Mucosa of rectum (tissue), 2 donors: ENCODE data around the gene SSTR1.

ENCODE experiments used
- H3K27ac ChIP-seq, 2 donors: one replicate each; pipeline ENCODE4 v1.7.0; 2013; ENCODE audit warnings: inconsistent platforms in 2 of 2, low read depth in 2 of 2, low read length in 2 of 2
- H3K27me3 ChIP-seq, 2 donors: one replicate each; pipeline ENCODE4 v1.7.0; 2013; ENCODE audit warnings: low read length in 2 of 2; ENCODE audit not compliant: control insufficient read depth in 2 of 2, insufficient read depth in 2 of 2
- H3K36me3 ChIP-seq, 2 donors: one replicate each; pipeline ENCODE4 v1.7.0; 2013; ENCODE audit warnings: low read length in 2 of 2; ENCODE audit not compliant: control insufficient read depth in 2 of 2, insufficient read depth in 2 of 2
- H3K4me1 ChIP-seq, 2 donors: one replicate each; pipeline ENCODE4 v1.7.0; 2013; ENCODE audit warnings: low read length in 2 of 2, mild to moderate bottlenecking in 1 of 2; ENCODE audit not compliant: control insufficient read depth in 2 of 2, insufficient read depth in 2 of 2
- H3K4me3 ChIP-seq, 2 donors: one replicate each; pipeline ENCODE4 v1.7.0; 2013; ENCODE audit warnings: low read length in 2 of 2
- H3K9ac ChIP-seq, 2 donors: one replicate each; pipeline ENCODE4 v1.7.0; 2013; ENCODE audit warnings: low read length in 2 of 2, low read depth in 1 of 2, mild to moderate bottlenecking in 1 of 2
- H3K9me3 ChIP-seq, 2 donors: one replicate each; pipeline ENCODE4 v1.7.0; 2013; ENCODE audit warnings: low read length in 2 of 2; ENCODE audit not compliant: control insufficient read depth in 2 of 2
- donor health status: healthy.
- donor health status: Normal muscosa, but diverticular disease.

Gene SSTR1

DNA sequence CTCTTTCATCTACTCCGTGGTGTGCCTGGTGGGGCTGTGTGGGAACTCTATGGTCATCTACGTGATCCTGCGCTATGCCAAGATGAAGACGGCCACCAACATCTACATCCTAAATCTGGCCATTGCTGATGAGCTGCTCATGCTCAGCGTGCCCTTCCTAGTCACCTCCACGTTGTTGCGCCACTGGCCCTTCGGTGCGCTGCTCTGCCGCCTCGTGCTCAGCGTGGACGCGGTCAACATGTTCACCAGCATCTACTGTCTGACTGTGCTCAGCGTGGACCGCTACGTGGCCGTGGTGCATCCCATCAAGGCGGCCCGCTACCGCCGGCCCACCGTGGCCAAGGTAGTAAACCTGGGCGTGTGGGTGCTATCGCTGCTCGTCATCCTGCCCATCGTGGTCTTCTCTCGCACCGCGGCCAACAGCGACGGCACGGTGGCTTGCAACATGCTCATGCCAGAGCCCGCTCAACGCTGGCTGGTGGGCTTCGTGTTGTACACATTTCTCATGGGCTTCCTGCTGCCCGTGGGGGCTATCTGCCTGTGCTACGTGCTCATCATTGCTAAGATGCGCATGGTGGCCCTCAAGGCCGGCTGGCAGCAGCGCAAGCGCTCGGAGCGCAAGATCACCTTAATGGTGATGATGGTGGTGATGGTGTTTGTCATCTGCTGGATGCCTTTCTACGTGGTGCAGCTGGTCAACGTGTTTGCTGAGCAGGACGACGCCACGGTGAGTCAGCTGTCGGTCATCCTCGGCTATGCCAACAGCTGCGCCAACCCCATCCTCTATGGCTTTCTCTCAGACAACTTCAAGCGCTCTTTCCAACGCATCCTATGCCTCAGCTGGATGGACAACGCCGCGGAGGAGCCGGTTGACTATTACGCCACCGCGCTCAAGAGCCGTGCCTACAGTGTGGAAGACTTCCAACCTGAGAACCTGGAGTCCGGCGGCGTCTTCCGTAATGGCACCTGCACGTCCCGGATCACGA, 2.2 kb downstream of the SSTR1 start:
- H3K4me1 ChIP-seq: peaks cover 15 to 19% of the 10 kb centered on the region in 2 donors
- no peaks in the 10 kb centered on the region for H3K9me3 ChIP-seq
- H3K27me3 ChIP-seq: peaks cover 0 to 3% of the 10 kb centered on the region in 2 donors
- H3K27ac ChIP-seq: peak overlapping the region; percentile 89 to 95
- H3K4me3 ChIP-seq: peak overlapping the region; percentile 70 to 86
- peak overlapping the region; percentile 41 to 68 for H3K9ac ChIP-seq
- no peaks in the 10 kb centered on the region for H3K36me3 ChIP-seq

DNA sequence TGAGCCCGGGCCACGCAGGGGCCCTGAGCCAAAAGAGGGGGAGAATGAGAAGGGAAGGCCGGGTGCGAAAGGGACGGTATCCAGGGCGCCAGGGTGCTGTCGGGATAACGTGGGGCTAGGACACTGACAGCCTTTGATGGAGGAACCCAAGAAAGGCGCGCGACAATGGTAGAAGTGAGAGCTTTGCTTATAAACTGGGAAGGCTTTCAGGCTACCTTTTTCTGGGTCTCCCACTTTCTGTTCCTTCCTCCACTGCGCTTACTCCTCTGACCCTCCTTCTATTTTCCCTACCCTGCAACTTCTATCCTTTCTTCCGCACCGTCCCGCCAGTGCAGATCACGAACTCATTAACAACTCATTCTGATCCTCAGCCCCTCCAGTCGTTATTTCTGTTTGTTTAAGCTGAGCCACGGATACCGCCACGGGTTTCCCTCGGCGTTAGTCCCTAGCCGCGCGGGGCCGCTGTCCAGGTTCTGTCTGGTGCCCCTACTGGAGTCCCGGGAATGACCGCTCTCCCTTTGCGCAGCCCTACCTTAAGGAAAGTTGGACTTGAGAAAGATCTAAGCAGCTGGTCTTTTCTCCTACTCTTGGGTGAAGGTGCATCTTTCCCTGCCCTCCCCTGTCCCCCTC, 3.0 kb downstream of the SSTR1 start:
- no peaks in the 10 kb centered on the region for H3K36me3 ChIP-seq
- H3K27ac ChIP-seq: no peak overlapping the region
- no peaks in the 10 kb centered on the region for H3K9me3 ChIP-seq
- peaks cover 15 to 19% of the 10 kb centered on the region in 2 donors for H3K4me1 ChIP-seq
- H3K27me3 ChIP-seq: peaks cover 0 to 3% of the 10 kb centered on the region in 2 donors
- peak overlapping the region; percentile 47 to 52 for H3K4me3 ChIP-seq
- no peak overlapping the region for H3K9ac ChIP-seq

DNA sequence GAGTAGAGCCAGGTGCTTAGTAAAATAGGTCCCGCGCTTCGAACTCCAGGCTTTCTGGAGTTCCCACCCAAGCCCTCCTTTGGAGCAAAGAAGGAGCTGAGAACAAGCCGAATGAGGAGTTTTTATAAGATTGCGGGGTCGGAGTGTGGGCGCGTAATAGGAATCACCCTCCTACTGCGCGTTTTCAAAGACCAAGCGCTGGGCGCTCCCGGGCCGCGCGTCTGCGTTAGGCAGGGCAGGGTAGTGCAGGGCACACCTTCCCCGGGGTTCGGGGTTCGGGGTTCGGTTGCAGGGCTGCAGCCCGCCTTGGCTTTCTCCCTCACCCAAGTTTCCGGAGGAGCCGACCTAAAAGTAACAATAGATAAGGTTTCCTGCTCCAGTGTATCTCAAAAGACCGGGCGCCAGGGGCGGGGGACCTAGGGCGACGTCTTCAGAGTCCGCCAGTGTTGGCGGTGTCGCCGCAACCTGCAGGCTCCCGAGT, 3.6 kb downstream of the SSTR1 start:
- Histone ChIP-seq H3K4me3 (peak overlapping the region in 1 of 2 donors; percentile 22), H3K27ac (no peak overlapping the region), H3K9ac (no peak overlapping the region), H3K27me3 (peaks cover 0 to 3% of the 10 kb centered on the region in 2 donors), H3K4me1 (peaks cover 15 to 19% of the 10 kb centered on the region in 2 donors), H3K36me3 (no peaks in the 10 kb centered on the region), H3K9me3 (no peaks in the 10 kb centered on the region)

DNA sequence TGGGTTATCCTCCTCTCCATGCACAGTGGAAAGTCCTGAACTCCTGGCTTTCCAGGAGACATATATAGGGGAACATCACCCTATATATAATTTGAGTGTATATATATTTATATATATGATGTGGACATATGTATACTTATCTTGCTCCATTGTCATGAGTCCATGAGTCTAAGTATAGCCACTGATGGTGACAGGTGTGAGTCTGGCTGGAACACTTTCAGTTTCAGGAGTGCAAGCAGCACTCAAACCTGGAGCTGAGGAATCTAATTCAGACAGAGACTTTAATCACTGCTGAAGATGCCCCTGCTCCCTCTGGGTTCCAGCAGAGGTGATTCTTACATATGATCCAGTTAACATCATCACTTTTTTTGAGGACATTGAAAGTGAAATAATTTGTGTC, 4.4 kb downstream of the SSTR1 start:
- Histone ChIP-seq H3K4me3 (no peak overlapping the region), H3K27me3 (peaks cover 0 to 3% of the 10 kb centered on the region in 2 donors), H3K27ac (no peak overlapping the region), H3K9ac (no peak overlapping the region), H3K36me3 (no peaks in the 10 kb centered on the region), H3K4me1 (peaks cover 15 to 17% of the 10 kb centered on the region in 2 donors), H3K9me3 (no peaks in the 10 kb centered on the region)

DNA sequence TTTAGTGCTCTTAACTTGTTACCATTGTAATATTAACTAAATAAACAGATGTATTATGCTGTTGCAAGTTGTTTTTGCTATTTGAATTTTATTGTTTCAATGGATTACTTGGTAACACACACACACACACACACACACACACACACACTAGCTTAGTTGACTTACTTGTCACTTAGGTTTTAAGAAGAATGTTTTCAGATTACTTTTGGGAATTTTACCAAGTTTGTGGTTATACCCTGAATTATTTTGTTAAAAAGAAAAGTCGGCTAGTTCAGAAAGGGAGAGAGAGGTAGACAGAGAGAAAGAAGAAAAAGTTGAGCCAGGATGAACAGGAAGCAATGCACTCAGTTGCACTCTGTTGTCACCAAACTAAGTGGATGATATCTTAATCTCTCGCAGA, 5.3 kb downstream of the SSTR1 start:
- Histone ChIP-seq H3K9ac (no peak overlapping the region), H3K27me3 (peaks cover 0 to 3% of the 10 kb centered on the region in 2 donors)

DNA sequence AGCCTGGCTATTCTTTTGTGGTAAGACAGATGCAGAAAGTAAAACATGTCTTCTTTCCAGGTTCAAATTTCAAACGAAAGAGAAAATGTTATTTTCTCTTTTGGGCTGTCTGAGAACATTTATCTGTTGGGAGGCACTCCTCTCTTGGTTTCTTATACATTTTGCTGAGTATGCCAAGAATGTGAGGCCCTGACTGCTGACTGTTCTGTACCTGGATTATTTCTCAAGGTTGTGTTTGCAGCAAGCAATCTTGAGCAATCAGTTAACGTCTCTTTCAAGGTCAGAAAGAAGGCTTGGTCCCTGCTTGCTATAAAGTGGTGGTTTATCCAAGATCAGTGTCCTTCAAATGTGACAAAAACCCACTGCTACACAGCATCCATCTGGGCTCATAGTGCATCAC, 9.8 kb downstream of the SSTR1 start:
- no peak overlapping the region for H3K27ac ChIP-seq
- H3K27me3 ChIP-seq: no peaks in the 10 kb centered on the region
- H3K4me1 ChIP-seq: no peaks in the 10 kb centered on the region
- no peaks in the 10 kb centered on the region for H3K9me3 ChIP-seq
- H3K4me3 ChIP-seq: no peak overlapping the region
- H3K36me3 ChIP-seq: no peaks in the 10 kb centered on the region
- H3K9ac ChIP-seq: no peak overlapping the region

More for the DNA sequence above, 5.3 kb downstream of the SSTR1 start:
- Histone ChIP-seq H3K27ac (no peak overlapping the region), H3K36me3 (no peaks in the 10 kb centered on the region), H3K9me3 (no peaks in the 10 kb centered on the region), H3K4me3 (no peak overlapping the region), H3K4me1 (peaks cover 12 to 15% of the 10 kb centered on the region in 2 donors)

DNA sequence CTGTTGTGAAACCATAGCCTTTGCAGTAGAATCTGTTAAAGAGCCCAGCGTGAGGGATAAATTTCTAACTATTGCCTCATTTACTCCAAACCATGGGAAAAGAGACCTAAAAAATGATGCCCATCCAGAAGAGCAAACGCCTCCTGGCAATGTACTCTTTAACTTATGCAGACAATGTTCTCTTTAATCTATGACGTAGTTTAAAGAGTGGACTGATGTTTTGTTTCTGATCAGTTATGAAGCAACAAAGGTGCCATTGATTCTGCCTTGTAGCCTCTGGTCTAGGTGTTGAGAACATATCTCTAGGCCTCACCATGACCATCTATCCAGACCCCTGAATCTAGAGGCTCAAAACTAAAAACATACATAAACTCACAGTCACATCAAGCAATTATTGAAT, 13.4 kb downstream of the SSTR1 start:
- H3K27ac ChIP-seq: no peak overlapping the region
- H3K4me1 ChIP-seq: no peaks in the 10 kb centered on the region
- H3K27me3 ChIP-seq: no peaks in the 10 kb centered on the region
- H3K4me3 ChIP-seq: no peak overlapping the region
- no peak overlapping the region for H3K9ac ChIP-seq
- H3K36me3 ChIP-seq: no peaks in the 10 kb centered on the region
- H3K9me3 ChIP-seq: no peaks in the 10 kb centered on the region

DNA sequence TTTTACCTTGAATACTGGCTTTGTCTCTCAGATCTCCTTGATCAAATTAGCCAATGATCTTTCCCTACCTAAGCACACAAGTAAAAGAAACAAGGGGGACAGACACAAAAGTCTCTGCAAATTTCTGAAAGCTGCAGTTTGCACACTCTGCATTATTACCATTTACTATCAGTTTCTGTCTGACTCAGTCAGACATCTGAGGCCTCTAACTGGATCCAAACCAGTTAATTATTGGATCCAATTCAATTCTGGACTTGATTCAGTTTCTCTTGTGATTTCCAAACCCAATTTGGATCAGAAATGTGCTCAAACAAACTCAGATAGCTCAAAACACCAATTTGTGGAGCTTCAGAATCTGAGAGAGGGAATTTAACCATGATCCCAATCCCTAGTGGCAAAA, 16.6 kb downstream of the SSTR1 start:
- H3K4me1 ChIP-seq: no peaks in the 10 kb centered on the region
- no peak overlapping the region for H3K27ac ChIP-seq
- no peaks in the 10 kb centered on the region for H3K36me3 ChIP-seq
- no peaks in the 10 kb centered on the region for H3K9me3 ChIP-seq
- no peak overlapping the region for H3K4me3 ChIP-seq
- no peaks in the 10 kb centered on the region for H3K27me3 ChIP-seq
- no peak overlapping the region for H3K9ac ChIP-seq

DNA sequence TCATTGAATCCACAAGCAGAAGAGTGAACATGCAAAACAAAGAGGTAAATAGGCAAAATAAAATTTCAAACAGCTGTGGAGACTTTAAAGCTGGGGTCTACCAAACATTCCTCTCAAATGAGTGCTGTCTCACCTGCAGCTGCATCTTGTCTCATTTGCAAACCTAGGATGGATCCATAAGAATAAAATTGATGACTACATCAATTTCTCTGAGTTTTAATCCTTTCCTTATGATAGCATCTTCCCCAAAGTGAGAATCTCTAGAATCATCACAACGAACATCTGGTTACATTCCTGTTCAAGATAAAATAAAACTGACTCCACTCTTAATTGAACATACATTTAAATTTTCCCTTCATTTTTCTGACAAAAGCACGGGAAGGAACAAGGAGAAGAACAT, 18.2 kb downstream of the SSTR1 start:
- H3K4me3 ChIP-seq: no peak overlapping the region

DNA sequence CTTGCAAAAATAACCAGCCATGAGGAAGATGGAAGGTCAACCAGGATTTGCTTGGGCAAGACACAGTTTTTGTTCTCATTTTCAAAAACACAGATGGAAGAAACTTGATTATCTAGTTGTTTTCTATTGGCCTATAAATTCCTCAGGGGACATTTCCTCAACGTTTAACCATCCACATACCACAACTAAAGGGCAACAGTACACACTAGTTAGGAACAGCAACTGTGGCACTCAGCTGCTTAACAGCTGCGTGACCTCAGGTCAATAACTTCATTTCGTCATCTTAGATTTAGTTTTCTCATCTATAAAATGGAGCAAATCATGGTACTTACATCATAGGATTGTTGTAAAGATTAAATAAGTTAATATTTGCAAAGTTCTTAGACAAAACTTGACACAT, 18.7 kb downstream of the SSTR1 start:
- Histone ChIP-seq H3K36me3 (no peaks in the 10 kb centered on the region), H3K27me3 (no peaks in the 10 kb centered on the region), H3K27ac (no peak overlapping the region), H3K9ac (no peak overlapping the region), H3K9me3 (no peaks in the 10 kb centered on the region), H3K4me1 (no peaks in the 10 kb centered on the region), H3K4me3 (no peak overlapping the region)

More for the DNA sequence above, 18.2 kb downstream of the SSTR1 start:
- H3K4me1 ChIP-seq: no peaks in the 10 kb centered on the region
- H3K9me3 ChIP-seq: no peaks in the 10 kb centered on the region
- no peaks in the 10 kb centered on the region for H3K27me3 ChIP-seq
- H3K27ac ChIP-seq: no peak overlapping the region
- H3K36me3 ChIP-seq: no peaks in the 10 kb centered on the region
- no peak overlapping the region for H3K9ac ChIP-seq
